Uterus (tissue), 4 donors: ENCODE results near the gene SCP2. TPM values are rescaled to one million over a fixed set of nuclear protein-coding genes. Genes with fewer than 3 reads are reported as not detected.
A peak's percentile ranks its signal among the peaks of the same experiment; 100 is the strongest.

Experiments
- DNase-seq, 2 donors: peaks; one replicate each; pipeline ENCODE4 v3.0.0-alpha.2; 2019 to 2020
- H3K27ac ChIP-seq, 2 donors: fragments of 200-600 bp; sonication (generic); 1 replicate in 1 of 2; 2 replicates in 1 of 2; pipeline ENCODE4 v1.5.1; 2016 to 2018
- H3K27me3 ChIP-seq, 2 donors: fragments of 200-600 bp; sonication (generic); one replicate each; pipeline ENCODE4 v1.5.1; 2018 to 2019; ENCODE audit warnings: control low read depth in 1 of 2
- H3K36me3 ChIP-seq, 2 donors: fragments of 200-600 bp; sonication (generic); one replicate each; pipeline ENCODE4 v1.5.1; 2019; ENCODE audit warnings: control low read depth in 1 of 2
- H3K4me1 ChIP-seq, 2 donors: fragments of 200-600 bp; sonication (generic); one replicate each; pipeline ENCODE4 v1.5.1; 2018 to 2019; ENCODE audit warnings: control low read depth in 1 of 2
- H3K4me3 ChIP-seq, 2 donors: fragments of 200-600 bp; sonication (generic); 1 replicate in 1 of 2; 2 replicates in 1 of 2; pipeline ENCODE4 v1.5.1; 2018 to 2019; ENCODE audit warnings: mild to moderate bottlenecking in 1 of 2
- H3K9me3 ChIP-seq, 2 donors: fragments of 200-600 bp; sonication (generic); one replicate each; pipeline ENCODE4 v1.5.1; 2019; ENCODE audit warnings: control low read depth in 1 of 2
- CTCF ChIP-seq, 4 experiments: fragments of 200-600 bp in 2 of 4; fragments of 450-650 bp in 2 of 4; sonication (generic) in 2 of 4; IDR thresholded peaks; one replicate each; pipeline ENCODE4 v1.5.1; 2016 to 2019; ENCODE audit warnings: antibody characterized with exemption in 4 of 4, mild to moderate bottlenecking in 2 of 4, moderate library complexity in 1 of 4
- POLR2A ChIP-seq, 2 donors: fragments of 450-650 bp; IDR thresholded peaks; one replicate each; pipeline ENCODE4 v1.6.1; 2016; ENCODE audit warnings: antibody characterized with exemption in 2 of 2, mild to moderate bottlenecking in 1 of 2, moderate library complexity in 1 of 2
- intact Hi-C: fragments of 100-400 bp; cut with DNase I; formaldehyde crosslinking; loops from one replicate; pipeline ENCODE4 v1.15.1; 2023; ENCODE audit warnings: low total_unique reads
- total RNA-seq, 4 donors: library from RNA; depleted of rRNA in 3 of 4; stranded (reverse); fragments of >200 nt in 3 of 4; gene quantifications; one replicate each; pipeline versions ENCODE4 v1.1.0 to v1.2.4, GENCODE V29; 2014 to 2023
- donor health status: DM: yes; HTN: yes; CAD: no.

Gene SCP2
- 100 to 1,000 TPM in 1 of 4 donors, 10 to 100 TPM in 3; 29.2 to 151 (median 84.6) TPM for total RNA-seq

GRCh38 chr1:52927212-52928014 is at the start of gene SCP2:
Gene SCP2 (plus strand): TSS chr1:52927276. CDS start chr1:52927397, 121 bp downstream.
- no peaks in the 10 kb centered on the region for H3K9me3 ChIP-seq
- no peaks in the 10 kb centered on the region for H3K36me3 ChIP-seq
- H3K27me3 ChIP-seq: no peaks in the 10 kb centered on the region
- TF ChIP-seq CTCF (IDR thresholded peaks at IDR 0.05) (no peak), POLR2A (IDR thresholded peaks at IDR 0.05) (peak; percentile 47 to 73)
- peaks cover 3 to 8% of the 10 kb centered on the region in 2 donors for H3K4me1 ChIP-seq
- intact Hi-C loops: loop anchor here (10.0 kb wide), 1 partner anchor 267 kb away; the partner anchor contains the start of gene CPT2
- DNase-seq: peak; percentile 84 to 86
- peak within 1 kb of the TSS; percentile 71 to 78 for H3K27ac ChIP-seq
- peak within 1 kb of the TSS; percentile 65 to 75 for H3K4me3 ChIP-seq

GRCh38 chr1:52877554-52877953 is 49.5 kb upstream of the SCP2 start:
- intact Hi-C loops: no loop called here
- no peaks in the 10 kb centered on the region for H3K9me3 ChIP-seq
- no peak overlapping the region for H3K27ac ChIP-seq
- H3K36me3 ChIP-seq: no peaks in the 10 kb centered on the region
- no peak for DNase-seq
- TF ChIP-seq POLR2A (IDR thresholded peaks at IDR 0.05) (no peak), CTCF (IDR thresholded peaks at IDR 0.05) (no peak)
- no peaks in the 10 kb centered on the region for H3K4me1 ChIP-seq
- H3K27me3 ChIP-seq: no peaks in the 10 kb centered on the region
- H3K4me3 ChIP-seq: no peak overlapping the region

GRCh38 chr1:52880206-52880605 is 46.9 kb upstream of the SCP2 start:
- no peak for DNase-seq
- intact Hi-C loops: no loop called here
- Histone ChIP-seq H3K4me1 (no peaks in the 10 kb centered on the region), H3K9me3 (no peaks in the 10 kb centered on the region), H3K27ac (no peak overlapping the region), H3K27me3 (no peaks in the 10 kb centered on the region), H3K36me3 (no peaks in the 10 kb centered on the region), H3K4me3 (no peak overlapping the region)
- TF ChIP-seq POLR2A (IDR thresholded peaks at IDR 0.05) (no peak), CTCF (IDR thresholded peaks at IDR 0.05) (no peak)

GRCh38 chr1:52887483-52887882 is 39.6 kb upstream of the SCP2 start:
- no peak overlapping the region for H3K4me3 ChIP-seq
- H3K9me3 ChIP-seq: no peaks in the 10 kb centered on the region
- no peaks in the 10 kb centered on the region for H3K4me1 ChIP-seq
- TF ChIP-seq CTCF (IDR thresholded peaks at IDR 0.05) (no peak), POLR2A (IDR thresholded peaks at IDR 0.05) (no peak)
- no peaks in the 10 kb centered on the region for H3K27me3 ChIP-seq
- intact Hi-C loops: no loop called here
- no peak overlapping the region for H3K27ac ChIP-seq
- DNase-seq: no peak
- no peaks in the 10 kb centered on the region for H3K36me3 ChIP-seq

- no peak overlapping the region for H3K4me3 ChIP-seq
- no peak for DNase-seq
- H3K4me1 ChIP-seq: no peaks in the 10 kb centered on the region
- no peak overlapping the region for H3K27ac ChIP-seq
- intact Hi-C loops: no loop called here
- H3K9me3 ChIP-seq: no peaks in the 10 kb centered on the region
- H3K27me3 ChIP-seq: no peaks in the 10 kb centered on the region
- TF ChIP-seq POLR2A (IDR thresholded peaks at IDR 0.05) (no peak), CTCF (IDR thresholded peaks at IDR 0.05) (no peak)
- no peaks in the 10 kb centered on the region for H3K36me3 ChIP-seq
Observed at GRCh38 chr1:52892424-52893215, 34.5 kb upstream of the SCP2 start.
